MM.1S (cell line): ENCODE results near the gene CDC25B.

ENCODE experiments used
- CTCF ChIP-seq: fragments of 300-600 bp; sonication (generic); IDR thresholded peaks from 2 replicates; pipeline ENCODE4 v1.5.1; 2016; ENCODE audit warnings: antibody characterized with exemption, low read length, mixed read lengths
- EZH2 ChIP-seq: fragments of 300-600 bp; sonication (generic); optimal IDR thresholded peaks from 2 replicates; pipeline ENCODE3; 2017; ENCODE audit warnings: low read depth, mild to moderate bottlenecking, antibody characterized with exemption, low read length, mixed read lengths
- EZH2phosphoT487 ChIP-seq: fragments of 300-600 bp; sonication (generic); IDR thresholded peaks from 2 replicates; pipeline ENCODE4 v1.6.1; 2018; ENCODE audit warnings: antibody characterized with exemption, low read length

GRCh38 chr20:3795511-3796468 lies at the start of gene CDC25B:
- TF ChIP-seq CTCF (peak; percentile 45), EZH2 (no peak), EZH2phosphoT487 (no peak)
